ENCODE data around the gene KSR2.

KSR2 gene

GRCh38 chr12:117525766-117526165 lies 443.0 kb downstream of the KSR2 start:
- no peak for TF ChIP-seq PAX5 (IDR thresholded peaks at IDR 0.05; ENCODE audit: insufficient read depth, low read length, severe bottlenecking)
- TF ChIP-seq SPI1 (IDR thresholded peaks at IDR 0.05; ENCODE audit: low read depth, low read length), result no peak
- TF ChIP-seq POU2F2 (IDR thresholded peaks at IDR 0.05; ENCODE audit: low read depth, low read length), result no peak
- TF ChIP-seq TAF1 (IDR thresholded peaks at IDR 0.05; ENCODE audit: low read depth, low read length), result no peak
- TF ChIP-seq POLR2A (IDR thresholded peaks at IDR 0.05; ENCODE audit: low read depth, low read length), result no peak
- TF ChIP-seq POLR2AphosphoS5 (IDR thresholded peaks at IDR 0.05; ENCODE audit: low read depth, low read length), result no peak
- FAIRE-seq (no peak), DNase-seq (ENCODE audit: insufficient read length, low spot score) (no peak)

- FAIRE-seq (no peak), DNase-seq (ENCODE audit: insufficient read length, low spot score) (no peak)
- TF ChIP-seq PAX5 (IDR thresholded peaks at IDR 0.05; ENCODE audit: insufficient read depth, low read length, severe bottlenecking), result no peak
- no peak for TF ChIP-seq SPI1 (IDR thresholded peaks at IDR 0.05; ENCODE audit: low read depth, low read length)
- no peak for TF ChIP-seq POLR2AphosphoS5 (IDR thresholded peaks at IDR 0.05; ENCODE audit: low read depth, low read length)
- TF ChIP-seq TAF1 (IDR thresholded peaks at IDR 0.05; ENCODE audit: low read depth, low read length), result no peak
- no peak for TF ChIP-seq POLR2A (IDR thresholded peaks at IDR 0.05; ENCODE audit: low read depth, low read length)
Measured at GRCh38 chr12:117524806-117525205, 444.0 kb downstream of the KSR2 start.

- DNase-seq (ENCODE audit: insufficient read length, low spot score), result no peak
- TF ChIP-seq SPI1 (IDR thresholded peaks at IDR 0.05; ENCODE audit: low read depth, low read length), result no peak
- TF ChIP-seq POLR2AphosphoS5 (IDR thresholded peaks at IDR 0.05; ENCODE audit: low read depth, low read length), result no peak
- TF ChIP-seq TAF1 (IDR thresholded peaks at IDR 0.05; ENCODE audit: low read depth, low read length), result no peak
- no peak for TF ChIP-seq POU2F2 (IDR thresholded peaks at IDR 0.05; ENCODE audit: low read depth, low read length)
- TF ChIP-seq POLR2A (IDR thresholded peaks at IDR 0.05; ENCODE audit: low read depth, low read length), result no peak
- no peak for TF ChIP-seq PAX5 (IDR thresholded peaks at IDR 0.05; ENCODE audit: insufficient read depth, low read length, severe bottlenecking)
- no peak for FAIRE-seq
Measured at GRCh38 chr12:117523971-117524370, 444.8 kb downstream of the KSR2 start.

GRCh38 chr12:117522559-117522958 lies 446.2 kb downstream of the KSR2 start:
- FAIRE-seq (no peak), DNase-seq (ENCODE audit: insufficient read length, low spot score) (no peak)
- no peak for TF ChIP-seq POU2F2 (IDR thresholded peaks at IDR 0.05; ENCODE audit: low read depth, low read length)

- FAIRE-seq, result no peak
- no peak for DNase-seq (ENCODE audit: insufficient read length, low spot score)
- no peak for TF ChIP-seq POU2F2 (IDR thresholded peaks at IDR 0.05; ENCODE audit: low read depth, low read length)
- TF ChIP-seq SPI1 (IDR thresholded peaks at IDR 0.05; ENCODE audit: low read depth, low read length), result no peak
- no peak for TF ChIP-seq POLR2A (IDR thresholded peaks at IDR 0.05; ENCODE audit: low read depth, low read length)
- TF ChIP-seq PAX5 (IDR thresholded peaks at IDR 0.05; ENCODE audit: insufficient read depth, low read length, severe bottlenecking), result no peak
- no peak for TF ChIP-seq POLR2AphosphoS5 (IDR thresholded peaks at IDR 0.05; ENCODE audit: low read depth, low read length)
- TF ChIP-seq TAF1 (IDR thresholded peaks at IDR 0.05; ENCODE audit: low read depth, low read length), result no peak
Measured at GRCh38 chr12:117521867-117522266, 446.9 kb downstream of the KSR2 start.

GRCh38 chr12:117521346-117521745 lies 447.4 kb downstream of the KSR2 start:
- no peak for FAIRE-seq
- no peak for DNase-seq (ENCODE audit: insufficient read length, low spot score)
- TF ChIP-seq PAX5 (IDR thresholded peaks at IDR 0.05; ENCODE audit: insufficient read depth, low read length, severe bottlenecking) (no peak), POLR2A (IDR thresholded peaks at IDR 0.05; ENCODE audit: low read depth, low read length) (no peak), POU2F2 (IDR thresholded peaks at IDR 0.05; ENCODE audit: low read depth, low read length) (no peak), SPI1 (IDR thresholded peaks at IDR 0.05; ENCODE audit: low read depth, low read length) (no peak), TAF1 (IDR thresholded peaks at IDR 0.05; ENCODE audit: low read depth, low read length) (no peak), POLR2AphosphoS5 (IDR thresholded peaks at IDR 0.05; ENCODE audit: low read depth, low read length) (no peak)

GRCh38 chr12:117518594-117519270 lies 450.1 kb downstream of the KSR2 start:
- DNase-seq (ENCODE audit: insufficient read length, low spot score) (no peak), FAIRE-seq (no peak)
- TF ChIP-seq POLR2AphosphoS5 (IDR thresholded peaks at IDR 0.05; ENCODE audit: low read depth, low read length) (no peak), POU2F2 (IDR thresholded peaks at IDR 0.05; ENCODE audit: low read depth, low read length) (no peak), PAX5 (IDR thresholded peaks at IDR 0.05; ENCODE audit: insufficient read depth, low read length, severe bottlenecking) (no peak), SPI1 (IDR thresholded peaks at IDR 0.05; ENCODE audit: low read depth, low read length) (no peak), TAF1 (IDR thresholded peaks at IDR 0.05; ENCODE audit: low read depth, low read length) (no peak), POLR2A (IDR thresholded peaks at IDR 0.05; ENCODE audit: low read depth, low read length) (no peak)

GRCh38 chr12:117517219-117517739 lies 451.5 kb downstream of the KSR2 start:
- DNase-seq (ENCODE audit: insufficient read length, low spot score), result no peak
- FAIRE-seq, result no peak
- TF ChIP-seq TAF1 (IDR thresholded peaks at IDR 0.05; ENCODE audit: low read depth, low read length), result no peak
- TF ChIP-seq POLR2AphosphoS5 (IDR thresholded peaks at IDR 0.05; ENCODE audit: low read depth, low read length), result no peak
- TF ChIP-seq POLR2A (IDR thresholded peaks at IDR 0.05; ENCODE audit: low read depth, low read length), result no peak
- no peak for TF ChIP-seq PAX5 (IDR thresholded peaks at IDR 0.05; ENCODE audit: insufficient read depth, low read length, severe bottlenecking)
- TF ChIP-seq SPI1 (IDR thresholded peaks at IDR 0.05; ENCODE audit: low read depth, low read length), result no peak
- TF ChIP-seq POU2F2 (IDR thresholded peaks at IDR 0.05; ENCODE audit: low read depth, low read length), result no peak

GRCh38 chr12:117516034-117516433 lies 452.8 kb downstream of the KSR2 start:
- TF ChIP-seq POLR2AphosphoS5 (IDR thresholded peaks at IDR 0.05; ENCODE audit: low read depth, low read length), result no peak
- no peak for TF ChIP-seq PAX5 (IDR thresholded peaks at IDR 0.05; ENCODE audit: insufficient read depth, low read length, severe bottlenecking)
- TF ChIP-seq POU2F2 (IDR thresholded peaks at IDR 0.05; ENCODE audit: low read depth, low read length), result no peak
- TF ChIP-seq SPI1 (IDR thresholded peaks at IDR 0.05; ENCODE audit: low read depth, low read length), result no peak
- no peak for TF ChIP-seq POLR2A (IDR thresholded peaks at IDR 0.05; ENCODE audit: low read depth, low read length)
- TF ChIP-seq TAF1 (IDR thresholded peaks at IDR 0.05; ENCODE audit: low read depth, low read length), result no peak
- DNase-seq (ENCODE audit: insufficient read length, low spot score) (no peak), FAIRE-seq (no peak)

GRCh38 chr12:117514016-117514415 lies 454.8 kb downstream of the KSR2 start:
- DNase-seq (ENCODE audit: insufficient read length, low spot score), result no peak
- TF ChIP-seq POU2F2 (IDR thresholded peaks at IDR 0.05; ENCODE audit: low read depth, low read length) (no peak), POLR2A (IDR thresholded peaks at IDR 0.05; ENCODE audit: low read depth, low read length) (no peak), PAX5 (IDR thresholded peaks at IDR 0.05; ENCODE audit: insufficient read depth, low read length, severe bottlenecking) (no peak), TAF1 (IDR thresholded peaks at IDR 0.05; ENCODE audit: low read depth, low read length) (no peak), POLR2AphosphoS5 (IDR thresholded peaks at IDR 0.05; ENCODE audit: low read depth, low read length) (no peak), SPI1 (IDR thresholded peaks at IDR 0.05; ENCODE audit: low read depth, low read length) (no peak)
- no peak for FAIRE-seq

All from GM12891 (cell line).